OCI-LY7 (cell line): Measurements from ENCODE around the gene PGAP6. TPM values are rescaled to one million over a fixed set of nuclear protein-coding genes. Genes with fewer than 3 reads are reported as not detected.

ENCODE experiments used
- BruUV-seq: library from RNA; stranded (reverse); fragments of 400-500 nt; replicated peaks from 2 replicates; lab custom pipeline; 2021; lab: Mats Ljungman, UMichigan
- CTCF ChIA-PET: fragments of 300-600 bp; sonication (Branson Sonifier 250); formaldehyde crosslinking; loops from one replicate; lab custom pipeline; 2022; ENCODE audit warnings: antibody characterized with exemption; ENCODE audit not compliant: unreplicated experiment; lab: Charles Lee
- POLR2A ChIA-PET: fragments of 300-600 bp; sonication (Branson Sonifier 250); formaldehyde crosslinking; loops from one replicate; lab custom pipeline; 2022; ENCODE audit warnings: antibody characterized with exemption; lab: Charles Lee
- DNase-seq: peaks from one replicate; pipeline ENCODE4 v3.0.0-alpha.2; 2015; ENCODE audit warnings: low spot score
- H2AFZ ChIP-seq: fragments of 200-600 bp; sonication (generic), shearing (Covaris generic); 2 replicates; pipeline ENCODE4 v1.6.1; 2014; ENCODE audit warnings: mild to moderate bottlenecking, antibody characterized with exemption, low read length, moderate library complexity
- H3K27ac ChIP-seq: fragments of 200-600 bp; sonication (generic); 2 replicates; pipeline ENCODE4 v1.5.1; 2014; ENCODE audit warnings: mixed run types, low read depth, mild to moderate bottlenecking, moderate library complexity, low read length, inconsistent platforms; ENCODE audit not compliant: poor library complexity, severe bottlenecking
- H3K36me3 ChIP-seq: fragments of 200-600 bp; sonication (generic); 2 replicates; pipeline ENCODE4 v1.6.1; 2014; ENCODE audit warnings: mild to moderate bottlenecking, antibody characterized with exemption, low read length, moderate library complexity, mixed read lengths; ENCODE audit not compliant: insufficient read depth
- H3K4me1 ChIP-seq: fragments of 200-600 bp; sonication (generic); 2 replicates; pipeline ENCODE4 v1.5.1; 2014; ENCODE audit warnings: mild to moderate bottlenecking, low read length; ENCODE audit not compliant: insufficient read depth, poor library complexity, severe bottlenecking
- H3K4me2 ChIP-seq: fragments of 200-600 bp; sonication (generic); 2 replicates; pipeline ENCODE4 v1.6.1; 2014; ENCODE audit warnings: mild to moderate bottlenecking, low read length
- H3K4me3 ChIP-seq: fragments of 200-600 bp; sonication (generic); 2 replicates; pipeline ENCODE4 v1.5.1; 2014; ENCODE audit warnings: mild to moderate bottlenecking, low read depth, low read length; ENCODE audit not compliant: poor library complexity, severe bottlenecking
- H3K79me2 ChIP-seq: fragments of 200-600 bp; sonication (generic); 2 replicates; pipeline ENCODE4 v1.6.1; 2016; ENCODE audit warnings: low read depth, mild to moderate bottlenecking, low read length, moderate library complexity, mixed read lengths; ENCODE audit not compliant: insufficient read depth
- H3K9me2 ChIP-seq: fragments of 200-600 bp; sonication (generic); 2 replicates; pipeline ENCODE4 v1.6.1; 2016; ENCODE audit warnings: mild to moderate bottlenecking, low read length, mixed read lengths; ENCODE audit not compliant: insufficient read depth
- H3K9me3 ChIP-seq: fragments of 200-600 bp; sonication (generic); 2 replicates; pipeline ENCODE4 v1.6.1; 2014; ENCODE audit warnings: mild to moderate bottlenecking, mixed run types, low read length, mixed read lengths
- H4K20me1 ChIP-seq: fragments of 200-600 bp; sonication (generic); 2 replicates; pipeline ENCODE4 v1.6.1; 2014; ENCODE audit warnings: mild to moderate bottlenecking, antibody characterized with exemption, low read length, moderate library complexity, mixed read lengths; ENCODE audit not compliant: insufficient read depth
- EZH2phosphoT487 ChIP-seq: fragments of 200-600 bp; sonication (generic); IDR thresholded peaks from 2 replicates; pipeline ENCODE4 v1.6.1; 2018; ENCODE audit warnings: low read depth, borderline replicate concordance, mild to moderate bottlenecking, mixed run types, antibody characterized with exemption, low read length, moderate library complexity, mixed read lengths
- intact Hi-C: fragments of 100-400 bp; cut with micrococcal nuclease; formaldehyde crosslinking; loops from one replicate; pipeline ENCODE4 v1.10.0; 2022; ENCODE audit not compliant: unreplicated experiment
- total RNA-seq, 2 experiments: library from RNA; depleted of rRNA in 1 of 2; stranded (reverse); fragments of >200 nt in 1 of 2; shearing (Covaris generic) in 1 of 2; gene quantifications; 2 replicates each; pipeline ENCODE4 v1.2.3, GENCODE V29; 2014 to 2022
- TF ChIP-seq, protein P1 (sequence below): fragments of 200-600 bp; sonication (generic); conservative IDR thresholded peaks from 2 replicates; pipeline ENCODE4 v1.5.1; 2014; ENCODE audit warnings: mild to moderate bottlenecking, antibody characterized with exemption, low read length, moderate library complexity, mixed read lengths

Gene PGAP6
- total RNA-seq, 2 experiments from 2014 or later = 41.2 to 50.6 TPM

DNA sequence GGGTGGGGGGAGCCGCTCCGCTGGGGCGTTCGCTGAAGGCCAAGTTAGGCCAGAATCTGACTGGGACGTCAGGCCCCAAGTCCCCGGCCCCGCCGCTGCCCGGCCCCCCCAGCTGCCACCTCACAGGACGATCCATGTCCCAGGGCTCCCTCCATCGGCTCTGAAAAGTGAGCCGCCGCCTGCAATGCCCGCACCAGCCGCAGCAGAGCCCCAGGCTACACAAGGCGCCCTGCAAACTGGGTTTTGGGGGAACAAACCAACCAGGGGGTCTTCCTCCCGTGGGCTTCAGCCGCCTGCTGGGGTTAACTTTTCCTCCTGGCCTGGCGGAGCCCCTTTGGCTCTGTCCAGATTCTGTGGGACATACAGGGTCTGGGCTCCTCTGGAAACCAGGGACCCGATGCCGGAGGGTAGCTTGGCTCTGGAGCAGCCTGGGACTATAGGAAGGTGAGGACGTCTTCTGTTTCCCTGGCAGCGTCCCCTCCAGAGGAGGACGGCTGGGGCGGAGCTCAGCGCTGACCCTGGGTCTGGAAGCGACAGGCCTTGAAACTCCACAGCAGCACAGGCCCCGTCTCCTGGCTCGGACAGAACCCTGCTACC is 16.1 kb upstream of the PGAP6 start:
- ChIA-PET CTCF (no interaction called here), POLR2A (interaction anchor here (0.6 kb wide), 1 partner anchor 12 kb away, joined by 5 read pairs; no protein-coding TSS in a partner anchor)
- TF ChIP-seq EZH2phosphoT487 = no peak
- TF ChIP-seq, protein P1, sequence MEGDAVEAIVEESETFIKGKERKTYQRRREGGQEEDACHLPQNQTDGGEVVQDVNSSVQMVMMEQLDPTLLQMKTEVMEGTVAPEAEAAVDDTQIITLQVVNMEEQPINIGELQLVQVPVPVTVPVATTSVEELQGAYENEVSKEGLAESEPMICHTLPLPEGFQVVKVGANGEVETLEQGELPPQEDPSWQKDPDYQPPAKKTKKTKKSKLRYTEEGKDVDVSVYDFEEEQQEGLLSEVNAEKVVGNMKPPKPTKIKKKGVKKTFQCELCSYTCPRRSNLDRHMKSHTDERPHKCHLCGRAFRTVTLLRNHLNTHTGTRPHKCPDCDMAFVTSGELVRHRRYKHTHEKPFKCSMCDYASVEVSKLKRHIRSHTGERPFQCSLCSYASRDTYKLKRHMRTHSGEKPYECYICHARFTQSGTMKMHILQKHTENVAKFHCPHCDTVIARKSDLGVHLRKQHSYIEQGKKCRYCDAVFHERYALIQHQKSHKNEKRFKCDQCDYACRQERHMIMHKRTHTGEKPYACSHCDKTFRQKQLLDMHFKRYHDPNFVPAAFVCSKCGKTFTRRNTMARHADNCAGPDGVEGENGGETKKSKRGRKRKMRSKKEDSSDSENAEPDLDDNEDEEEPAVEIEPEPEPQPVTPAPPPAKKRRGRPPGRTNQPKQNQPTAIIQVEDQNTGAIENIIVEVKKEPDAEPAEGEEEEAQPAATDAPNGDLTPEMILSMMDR = 0 out of 2 replicates have a peak, but pooled peaks have one; percentile 29
- H3K36me3 ChIP-seq = no peaks in the 10 kb centered on the region
- H3K9me3 ChIP-seq = no peaks in the 10 kb centered on the region
- H3K4me1 ChIP-seq = peaks cover 28% of the 10 kb centered on the region
- no peaks in the 10 kb centered on the region; the same call in 1 of the 2 replicates for H3K79me2 ChIP-seq
- no peak overlapping the region for H3K27ac ChIP-seq
- no peak overlapping the region for H2AFZ ChIP-seq
- DNase-seq = peak; percentile 59
- BruUV-seq = no TSS peak
- intact Hi-C loops = no loop called here
- 0 out of 2 replicates have a peak overlapping the region, but pooled peaks have one; percentile 14 for H3K4me2 ChIP-seq
- no peaks in the 10 kb centered on the region for H3K9me2 ChIP-seq
- no peaks in the 10 kb centered on the region for H4K20me1 ChIP-seq
- H3K4me3 ChIP-seq = no peak overlapping the region

DNA sequence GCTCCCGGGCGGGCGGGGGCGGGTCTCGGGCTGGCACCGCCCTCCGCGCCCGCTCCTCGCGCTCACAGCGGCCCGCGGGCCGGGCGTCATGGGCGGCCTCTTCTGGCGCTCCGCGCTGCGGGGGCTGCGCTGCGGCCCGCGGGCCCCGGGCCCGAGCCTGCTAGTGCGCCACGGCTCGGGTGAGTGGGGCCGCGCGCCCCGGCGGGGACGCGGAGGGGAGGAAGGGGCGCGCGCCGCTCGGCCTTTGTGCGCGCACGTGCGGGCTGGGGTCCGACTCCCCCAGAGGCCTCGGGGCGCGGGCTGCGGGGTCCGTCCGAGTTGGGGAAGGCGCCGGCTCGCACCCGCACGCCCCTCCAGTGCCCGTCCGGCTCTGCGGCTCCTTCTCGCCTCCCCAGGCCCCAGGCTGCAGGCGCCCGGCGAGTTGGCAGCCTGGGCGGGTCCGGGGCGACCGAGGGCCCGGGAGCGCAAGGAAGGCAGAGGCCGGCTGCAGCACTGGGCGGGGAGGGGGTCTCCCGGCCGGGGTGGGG is 15.4 kb upstream of the PGAP6 start, which contains the start of gene NME4:
Gene NME4 (plus strand): TSS at position 65 of the 527 bp plus-strand sequence. CDS start 24 bp downstream, at position 89.
- H3K27ac ChIP-seq = no peak within 1 kb of the TSS
- POLR2A ChIA-PET = no interaction called here
- peak; percentile 43 for DNase-seq
- intact Hi-C loops = no loop called here
- H3K4me1 ChIP-seq = peaks cover 24% of the 10 kb centered on the region
- H3K4me2 ChIP-seq = peak within 1 kb of the TSS; percentile 45
- no peak within 1 kb of the TSS for H2AFZ ChIP-seq
- H3K36me3 ChIP-seq = 0 out of 2 replicates have a peak, but pooled peaks cover under 1% of the 10 kb centered on the region
- no peaks in the 10 kb centered on the region for H3K9me2 ChIP-seq
- BruUV-seq = no TSS peak
- no peaks in the 10 kb centered on the region; the same call in 1 of the 2 replicates for H3K79me2 ChIP-seq
- CTCF ChIA-PET = no interaction called here
- no peaks in the 10 kb centered on the region for H3K9me3 ChIP-seq
- no peaks in the 10 kb centered on the region for H4K20me1 ChIP-seq
- TF ChIP-seq EZH2phosphoT487 = no peak
- TF ChIP-seq, protein P1 = no peak
- peak within 1 kb of the TSS; percentile 60 for H3K4me3 ChIP-seq

DNA sequence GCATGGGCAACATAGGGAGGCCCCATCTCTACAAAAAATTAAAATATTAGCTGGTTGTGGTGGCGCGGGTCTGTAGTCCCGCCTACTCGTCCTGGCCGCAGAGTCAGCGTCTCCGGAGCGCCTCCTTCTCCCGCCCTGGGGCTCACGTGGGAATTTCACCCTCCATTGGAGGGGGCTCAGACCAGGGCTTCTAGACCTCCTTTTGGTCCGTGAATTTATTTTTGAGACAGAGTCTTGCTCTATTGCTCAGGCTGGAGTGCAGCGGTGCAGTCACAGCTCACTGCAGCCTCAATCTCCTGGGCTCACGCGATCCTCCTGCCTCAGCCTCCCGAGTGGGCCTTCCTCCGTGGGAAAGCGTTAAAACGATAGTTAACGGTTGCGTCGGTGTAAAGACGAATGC is 14.8 kb upstream of the PGAP6 start:
- intact Hi-C loops = no loop called here
- Histone ChIP-seq H3K4me1 (peaks cover 23% of the 10 kb centered on the region), H3K9me2 (no peaks in the 10 kb centered on the region), H3K79me2 (no peaks in the 10 kb centered on the region; the same call in 1 of the 2 replicates), H2AFZ (no peak overlapping the region), H3K4me2 (peak overlapping the region; percentile 45), H3K9me3 (peaks cover 5% of the 10 kb centered on the region), H3K36me3 (peaks cover 5% of the 10 kb centered on the region; the same call in 1 of the 2 replicates), H3K4me3 (peak overlapping the region; percentile 15), H3K27ac (no peak overlapping the region), H4K20me1 (no peaks in the 10 kb centered on the region)
- no peak for TF ChIP-seq EZH2phosphoT487
- TF ChIP-seq, protein P1 = no peak
- DNase-seq = no peak
- CTCF ChIA-PET = no interaction called here
- BruUV-seq = no TSS peak
- POLR2A ChIA-PET = no interaction called here
